Parathyroid adenoma (tissue), 2 donors: ENCODE measurements around the gene MAN2A1.

Experiments
- H2AFZ ChIP-seq: fragments of 300-600 bp; sonication (generic); one replicate; pipeline ENCODE4 v1.7.0; 2017; ENCODE audit warnings: antibody characterized with exemption, mild to moderate bottlenecking
- H3K27ac ChIP-seq: fragments of 300-600 bp; sonication (generic); one replicate; pipeline ENCODE4 v1.7.0; 2017
- H3K27me3 ChIP-seq: fragments of 300-600 bp; sonication (generic); one replicate; pipeline ENCODE4 v1.7.0; 2017; ENCODE audit warnings: low read length; ENCODE audit not compliant: control insufficient read depth, insufficient read depth
- H3K36me3 ChIP-seq: fragments of 300-600 bp; sonication (generic); one replicate; pipeline ENCODE4 v1.7.0; 2017; ENCODE audit warnings: low read length; ENCODE audit not compliant: control insufficient read depth, insufficient read depth
- H3K4me1 ChIP-seq: fragments of 300-600 bp; sonication (generic); one replicate; pipeline ENCODE4 v1.7.0; 2017; ENCODE audit warnings: control low read depth
- H3K4me2 ChIP-seq: fragments of 300-600 bp; sonication (generic); one replicate; pipeline ENCODE4 v1.7.0; 2017; ENCODE audit warnings: low read length
- H3K4me3 ChIP-seq: fragments of 300-600 bp; sonication (generic); one replicate; pipeline ENCODE4 v1.7.0; 2017; ENCODE audit warnings: low read depth, low read length
- H3K79me2 ChIP-seq: fragments of 300-600 bp; sonication (generic); one replicate; pipeline ENCODE4 v1.7.0; 2017; ENCODE audit warnings: control low read depth
- H3K9ac ChIP-seq: fragments of 300-600 bp; sonication (generic); one replicate; pipeline ENCODE4 v1.7.0; 2017; ENCODE audit warnings: mild to moderate bottlenecking
- H3K9me3 ChIP-seq: fragments of 300-600 bp; sonication (generic); one replicate; pipeline ENCODE4 v1.7.0; 2017; ENCODE audit warnings: low read length; ENCODE audit not compliant: control insufficient read depth
- CTCF ChIP-seq: fragments of 300-600 bp; sonication (generic); IDR thresholded peaks from one replicate; pipeline ENCODE4 v1.7.0; 2017; ENCODE audit warnings: antibody characterized with exemption, mild to moderate bottlenecking
- donor health status: primary hyperparathyroidism.

Gene MAN2A1

GRCh38 chr5:109816732-109817131, 127.0 kb downstream of the MAN2A1 start:
- no peaks in the 10 kb centered on the region for H3K79me2 ChIP-seq
- H3K4me1 ChIP-seq: peaks cover 6% of the 10 kb centered on the region
- no peak overlapping the region for H3K9ac ChIP-seq
- no peaks in the 10 kb centered on the region for H3K36me3 ChIP-seq
- no peak overlapping the region for H3K27ac ChIP-seq
- H3K4me2 ChIP-seq: no peak overlapping the region
- no peak overlapping the region for H3K4me3 ChIP-seq
- no peaks in the 10 kb centered on the region for H3K27me3 ChIP-seq
- no peak for TF ChIP-seq CTCF
- H3K9me3 ChIP-seq: no peaks in the 10 kb centered on the region
- no peak overlapping the region for H2AFZ ChIP-seq

GRCh38 chr5:109819878-109820277, 130.2 kb downstream of the MAN2A1 start:
- no peaks in the 10 kb centered on the region for H3K79me2 ChIP-seq
- H3K36me3 ChIP-seq: no peaks in the 10 kb centered on the region
- no peaks in the 10 kb centered on the region for H3K4me1 ChIP-seq
- no peak for TF ChIP-seq CTCF
- no peak overlapping the region for H3K27ac ChIP-seq
- H3K4me3 ChIP-seq: no peak overlapping the region
- no peak overlapping the region for H2AFZ ChIP-seq
- H3K4me2 ChIP-seq: no peak overlapping the region
- H3K9me3 ChIP-seq: no peaks in the 10 kb centered on the region
- no peaks in the 10 kb centered on the region for H3K27me3 ChIP-seq
- no peak overlapping the region for H3K9ac ChIP-seq

DNA sequence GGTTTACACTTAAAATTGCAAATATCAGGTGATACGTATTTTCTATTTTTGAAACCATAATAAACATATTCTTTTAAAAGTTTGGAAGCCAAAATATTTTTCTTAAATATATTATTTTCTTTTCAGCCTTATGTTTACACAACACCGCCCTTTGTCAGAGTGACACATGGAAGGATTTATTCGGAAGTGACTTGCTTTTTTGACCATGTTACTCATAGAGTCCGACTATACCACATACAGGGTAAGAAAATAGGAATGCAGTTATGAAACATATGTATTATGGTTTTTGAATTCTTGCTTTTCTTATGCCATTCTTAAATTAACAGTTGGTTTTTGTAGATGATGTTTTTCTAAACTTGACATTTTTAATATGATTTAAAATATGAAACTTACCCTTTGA, 133.9 kb downstream of the MAN2A1 start:
- Histone ChIP-seq H3K27me3 (no peaks in the 10 kb centered on the region), H3K79me2 (no peaks in the 10 kb centered on the region), H2AFZ (no peak overlapping the region), H3K9ac (no peak overlapping the region), H3K9me3 (no peaks in the 10 kb centered on the region), H3K4me3 (no peak overlapping the region), H3K4me2 (no peak overlapping the region), H3K36me3 (no peaks in the 10 kb centered on the region), H3K4me1 (no peaks in the 10 kb centered on the region), H3K27ac (no peak overlapping the region)
- no peak for TF ChIP-seq CTCF

GRCh38 chr5:109825450-109825849, 135.7 kb downstream of the MAN2A1 start:
- H3K36me3 ChIP-seq: no peaks in the 10 kb centered on the region
- H3K4me2 ChIP-seq: no peak overlapping the region
- H3K9me3 ChIP-seq: no peaks in the 10 kb centered on the region
- no peaks in the 10 kb centered on the region for H3K27me3 ChIP-seq
- no peak overlapping the region for H3K9ac ChIP-seq
- H3K79me2 ChIP-seq: no peaks in the 10 kb centered on the region
- no peak overlapping the region for H2AFZ ChIP-seq
- H3K4me1 ChIP-seq: no peaks in the 10 kb centered on the region
- H3K27ac ChIP-seq: no peak overlapping the region
- no peak for TF ChIP-seq CTCF
- no peak overlapping the region for H3K4me3 ChIP-seq

- no peak overlapping the region for H2AFZ ChIP-seq
- no peak overlapping the region for H3K27ac ChIP-seq
- H3K36me3 ChIP-seq: no peaks in the 10 kb centered on the region
- H3K79me2 ChIP-seq: no peaks in the 10 kb centered on the region
- no peak overlapping the region for H3K4me3 ChIP-seq
- H3K27me3 ChIP-seq: no peaks in the 10 kb centered on the region
- TF ChIP-seq CTCF: no peak
- no peak overlapping the region for H3K9ac ChIP-seq
- no peak overlapping the region for H3K4me2 ChIP-seq
- H3K9me3 ChIP-seq: no peaks in the 10 kb centered on the region
- H3K4me1 ChIP-seq: no peaks in the 10 kb centered on the region
Observed at GRCh38 chr5:109826426-109826825, 136.7 kb downstream of the MAN2A1 start.
